WERI-Rb-1 (cell line): ENCODE results near the gene PDE10A.

ENCODE experiments used
- DNase-seq: peaks from one replicate; pipeline ENCODE4 v3.0.0-alpha.2; 2020
- H3K27ac ChIP-seq: fragments of 250-450 bp; sonication (Bioruptor Pico); 2 replicates; pipeline ENCODE4 v1.5.1; 2020; ENCODE audit warnings: mild to moderate bottlenecking, moderate library complexity
- H3K27me3 ChIP-seq: fragments of 250-450 bp; sonication (Bioruptor Pico); 2 replicates; pipeline ENCODE4 v1.5.1; 2021; ENCODE audit warnings: mild to moderate bottlenecking, low read depth, moderate library complexity; ENCODE audit not compliant: insufficient read depth, severe bottlenecking
- H3K36me3 ChIP-seq: fragments of 250-450 bp; sonication (Bioruptor Pico); 2 replicates; pipeline ENCODE4 v1.5.1; 2020; ENCODE audit warnings: mild to moderate bottlenecking, moderate library complexity
- H3K4me3 ChIP-seq: 2 replicates; pipeline ENCODE4 v1.5.1; 2011; ENCODE audit warnings: low read depth, mild to moderate bottlenecking, control low read depth, low read length
- H3K9me3 ChIP-seq: fragments of 250-450 bp; sonication (Bioruptor Pico); 2 replicates; pipeline ENCODE4 v1.5.1; 2021; ENCODE audit warnings: mild to moderate bottlenecking, moderate library complexity; ENCODE audit not compliant: severe bottlenecking
- TF ChIP-seq, protein P1 (sequence below): IDR thresholded peaks from 2 replicates; pipeline ENCODE4 v1.5.1; 2011; ENCODE audit warnings: low read depth, mild to moderate bottlenecking, control low read depth, inconsistent platforms, low read length

PDE10A gene

DNA sequence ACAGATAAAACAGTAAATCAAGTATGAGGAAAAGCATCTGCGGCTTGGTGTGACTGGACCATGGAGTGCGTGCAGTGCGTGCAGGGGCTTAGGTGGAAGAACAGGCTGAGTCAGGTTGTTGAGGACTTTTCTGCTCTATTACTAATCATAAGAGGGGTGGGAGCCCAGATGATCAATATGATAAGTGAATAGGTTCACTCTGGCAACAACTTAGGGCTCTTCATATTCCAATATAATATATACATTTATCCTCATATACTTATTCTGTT, 56.4 kb downstream of the PDE10A start:
- H3K9me3 ChIP-seq = peaks cover 4% of the 10 kb centered on the region

DNA sequence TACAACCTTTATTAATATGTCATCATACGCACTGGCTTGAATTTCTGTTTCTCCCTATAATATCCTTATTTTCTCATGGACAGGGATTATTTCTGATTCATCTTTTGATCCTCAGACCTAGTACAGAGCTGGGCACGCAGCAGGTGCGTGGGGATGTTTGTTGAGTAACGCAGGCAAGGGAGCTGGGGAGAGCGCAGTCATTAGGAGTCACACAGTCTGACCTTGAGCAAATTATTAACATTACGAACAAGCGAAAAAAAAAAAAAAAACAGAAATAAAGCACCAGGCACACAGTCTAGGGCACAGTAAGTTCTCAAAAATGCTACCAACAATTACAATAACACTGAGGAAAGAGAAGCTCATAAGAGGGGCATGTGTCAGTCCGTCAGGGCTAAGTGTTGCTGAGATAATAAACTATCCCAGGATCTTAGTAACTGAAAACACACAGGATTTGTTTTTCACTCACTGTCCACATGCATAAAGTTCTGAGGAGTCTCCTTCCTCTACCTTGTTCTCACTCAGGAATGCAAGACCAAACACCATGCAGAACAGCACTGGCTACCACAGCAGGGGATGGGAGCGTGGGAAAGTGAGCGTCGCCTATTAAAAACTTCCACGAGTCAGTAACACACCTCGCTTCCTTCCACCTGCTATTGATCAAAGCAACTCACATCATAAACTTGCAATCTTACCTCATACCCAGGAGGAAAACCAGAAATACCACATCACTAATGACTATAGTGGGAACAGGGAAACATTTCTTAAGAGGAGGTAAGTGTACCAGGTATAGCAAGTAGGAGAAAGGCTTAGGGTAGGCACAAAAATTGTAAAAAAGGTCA, 56.9 kb downstream of the PDE10A start:
- Histone ChIP-seq H3K9me3 (peaks cover 4% of the 10 kb centered on the region), H3K36me3 (no peaks in the 10 kb centered on the region), H3K4me3 (no peak overlapping the region), H3K27ac (no peak overlapping the region), H3K27me3 (peaks cover 54% of the 10 kb centered on the region)
- no peak for DNase-seq
- TF ChIP-seq, protein P1, sequence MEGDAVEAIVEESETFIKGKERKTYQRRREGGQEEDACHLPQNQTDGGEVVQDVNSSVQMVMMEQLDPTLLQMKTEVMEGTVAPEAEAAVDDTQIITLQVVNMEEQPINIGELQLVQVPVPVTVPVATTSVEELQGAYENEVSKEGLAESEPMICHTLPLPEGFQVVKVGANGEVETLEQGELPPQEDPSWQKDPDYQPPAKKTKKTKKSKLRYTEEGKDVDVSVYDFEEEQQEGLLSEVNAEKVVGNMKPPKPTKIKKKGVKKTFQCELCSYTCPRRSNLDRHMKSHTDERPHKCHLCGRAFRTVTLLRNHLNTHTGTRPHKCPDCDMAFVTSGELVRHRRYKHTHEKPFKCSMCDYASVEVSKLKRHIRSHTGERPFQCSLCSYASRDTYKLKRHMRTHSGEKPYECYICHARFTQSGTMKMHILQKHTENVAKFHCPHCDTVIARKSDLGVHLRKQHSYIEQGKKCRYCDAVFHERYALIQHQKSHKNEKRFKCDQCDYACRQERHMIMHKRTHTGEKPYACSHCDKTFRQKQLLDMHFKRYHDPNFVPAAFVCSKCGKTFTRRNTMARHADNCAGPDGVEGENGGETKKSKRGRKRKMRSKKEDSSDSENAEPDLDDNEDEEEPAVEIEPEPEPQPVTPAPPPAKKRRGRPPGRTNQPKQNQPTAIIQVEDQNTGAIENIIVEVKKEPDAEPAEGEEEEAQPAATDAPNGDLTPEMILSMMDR = no peak

More for the DNA sequence above, 56.4 kb downstream of the PDE10A start:
- Histone ChIP-seq H3K36me3 (no peaks in the 10 kb centered on the region), H3K27me3 (peaks cover 55% of the 10 kb centered on the region), H3K4me3 (no peak overlapping the region), H3K27ac (no peak overlapping the region)
- DNase-seq = no peak
- TF ChIP-seq, protein P1 = no peak

DNA sequence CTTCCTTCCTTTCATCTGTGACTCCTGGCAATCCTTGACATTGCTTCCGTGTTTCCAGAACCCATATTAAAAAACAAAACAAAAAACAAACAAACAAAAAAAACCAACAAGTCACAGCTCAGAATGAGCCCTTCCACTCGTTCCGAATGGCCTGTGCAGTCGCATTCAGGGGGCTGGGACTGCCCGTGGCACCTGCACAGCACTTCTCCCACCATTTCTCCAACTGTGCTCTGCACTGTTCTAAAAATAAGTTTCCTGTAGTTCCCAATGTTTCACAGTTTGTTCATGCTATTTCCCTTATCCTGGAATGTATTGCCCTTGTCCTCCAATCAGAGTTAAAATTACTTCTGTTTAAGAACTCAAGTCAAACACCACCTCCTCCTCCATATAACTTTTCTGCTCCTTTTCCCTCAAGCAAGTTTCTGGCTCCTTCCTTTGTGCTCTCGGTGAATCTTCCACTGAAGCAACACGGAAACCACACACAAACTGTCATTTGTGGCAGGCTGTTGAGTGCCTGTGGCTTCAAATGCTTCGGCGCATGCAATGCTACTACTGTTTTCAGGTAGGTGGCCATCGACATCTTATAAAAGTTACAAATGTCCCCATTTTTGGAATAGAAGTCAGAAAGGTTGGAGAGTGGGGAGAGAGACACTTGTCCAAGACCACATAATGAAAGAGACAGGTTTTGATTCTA, 57.7 kb downstream of the PDE10A start:
- Histone ChIP-seq H3K27me3 (peaks cover 59% of the 10 kb centered on the region), H3K36me3 (no peaks in the 10 kb centered on the region), H3K4me3 (no peak overlapping the region), H3K9me3 (peaks cover 4% of the 10 kb centered on the region), H3K27ac (no peak overlapping the region)
- no peak for DNase-seq
- TF ChIP-seq, protein P1 = no peak

- H3K9me3 ChIP-seq = no peaks in the 10 kb centered on the region
- no peak overlapping the region for H3K27ac ChIP-seq
- H3K36me3 ChIP-seq = no peaks in the 10 kb centered on the region
- H3K27me3 ChIP-seq = peaks cover 79% of the 10 kb centered on the region
- H3K4me3 ChIP-seq = no peak overlapping the region
- TF ChIP-seq, protein P1 = no peak
- DNase-seq = no peak
Observed at GRCh38 chr6:165602291-165602690, 60.8 kb downstream of the PDE10A start.

DNA sequence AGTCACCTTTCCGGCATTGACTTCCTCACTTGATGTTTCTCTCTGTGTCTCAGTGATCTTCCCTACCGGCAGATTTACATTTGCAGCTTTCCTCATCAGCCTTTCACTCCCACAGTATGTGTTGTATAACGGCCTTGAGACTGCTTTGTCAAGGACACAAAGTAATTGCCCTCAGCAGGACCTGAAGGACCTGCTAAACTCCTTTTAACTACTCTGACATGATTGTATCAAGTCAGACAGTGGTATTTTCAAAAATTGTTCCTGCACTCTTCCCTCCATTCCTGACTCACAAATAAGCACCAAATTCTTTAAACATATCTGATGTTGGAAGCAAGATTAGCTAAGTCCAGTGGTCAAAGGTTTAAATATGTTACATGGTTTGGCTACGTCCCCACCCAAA, 62.4 kb downstream of the PDE10A start:
- H3K4me3 ChIP-seq = no peak overlapping the region
- H3K36me3 ChIP-seq = no peaks in the 10 kb centered on the region
- TF ChIP-seq, protein P1 = no peak
- no peaks in the 10 kb centered on the region for H3K9me3 ChIP-seq
- H3K27me3 ChIP-seq = peaks cover 78% of the 10 kb centered on the region
- H3K27ac ChIP-seq = no peak overlapping the region
- no peak for DNase-seq
